ENCODE results near the gene GFOD1.

The GFOD1 gene

DNA sequence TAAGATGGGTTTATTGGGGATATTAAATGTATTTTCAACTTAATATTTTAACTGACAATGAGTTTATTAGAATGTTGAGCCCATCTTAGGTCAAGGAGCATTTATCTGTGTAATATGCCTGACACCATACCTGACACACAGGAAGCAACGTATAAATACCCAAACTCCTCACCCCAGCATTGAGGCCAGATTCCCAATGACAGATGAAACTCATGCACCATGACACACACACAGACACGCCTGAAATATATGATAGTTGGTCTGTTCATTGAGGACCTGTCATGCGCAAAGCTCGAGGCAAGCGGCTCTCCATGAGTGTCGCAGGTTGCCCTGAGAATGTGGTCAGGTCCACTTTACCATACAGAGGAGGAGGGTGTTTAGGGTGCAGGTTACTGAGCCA is 64.1 kb downstream of the GFOD1 start:
- DNase-seq (ENCODE audit: low read depth) = no peak

DNA sequence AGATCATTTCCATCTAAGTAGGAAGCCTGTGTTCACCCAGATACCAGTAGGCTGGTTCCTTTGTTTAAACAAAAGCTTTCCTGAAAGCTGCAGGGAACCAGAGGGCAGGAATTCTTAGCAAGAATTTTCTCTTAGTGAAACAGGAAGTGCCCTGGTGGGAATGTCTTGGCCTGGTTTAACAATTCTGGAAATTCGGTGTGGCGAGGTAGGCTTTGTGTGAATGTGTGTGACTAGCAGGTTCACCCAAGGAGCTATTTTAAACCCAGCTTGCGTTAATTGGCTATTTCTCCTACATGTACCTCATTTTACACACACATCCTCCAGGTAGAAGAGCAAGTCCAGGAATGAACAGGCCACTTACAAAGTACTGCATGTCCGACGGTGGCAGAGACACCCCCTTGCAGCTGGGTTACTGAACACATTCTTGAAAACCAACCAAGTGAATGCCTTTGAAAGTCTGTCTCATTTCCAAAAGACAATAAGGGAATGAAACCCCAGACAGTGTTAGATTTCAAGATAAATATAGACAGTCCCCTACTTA is 64.6 kb downstream of the GFOD1 start:
- no peak for DNase-seq (ENCODE audit: low read depth)

DNA sequence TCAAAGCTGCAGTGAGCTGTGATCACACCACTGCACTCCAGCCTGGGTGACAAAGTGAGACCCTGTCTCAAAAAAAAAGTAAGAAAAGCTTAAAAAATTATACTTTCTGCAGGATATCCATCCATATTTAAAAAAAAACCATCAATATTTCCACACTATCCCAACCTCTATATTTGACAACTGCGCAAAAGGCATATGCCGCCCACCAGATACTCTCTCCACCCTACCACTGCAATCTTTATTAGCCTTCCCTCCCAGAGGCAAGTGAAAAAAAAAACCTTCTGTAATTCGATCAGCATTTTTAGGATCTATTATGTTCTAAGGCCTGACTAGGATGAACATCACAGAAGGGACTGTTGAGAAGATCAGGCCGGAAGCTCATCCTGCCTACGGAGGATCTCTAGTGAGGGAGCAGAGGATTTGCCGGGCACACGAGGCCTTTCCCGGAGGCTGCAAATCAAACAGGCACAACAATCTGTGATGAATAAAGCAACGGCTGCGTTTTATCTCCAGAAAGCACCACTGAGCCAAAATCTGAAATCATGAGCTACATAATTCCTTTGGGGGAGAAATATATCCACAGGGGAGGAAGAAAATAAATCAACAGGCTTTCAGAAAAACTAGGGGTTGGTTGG is 65.9 kb downstream of the GFOD1 start:
- DNase-seq (ENCODE audit: low read depth) = no peak

DNA sequence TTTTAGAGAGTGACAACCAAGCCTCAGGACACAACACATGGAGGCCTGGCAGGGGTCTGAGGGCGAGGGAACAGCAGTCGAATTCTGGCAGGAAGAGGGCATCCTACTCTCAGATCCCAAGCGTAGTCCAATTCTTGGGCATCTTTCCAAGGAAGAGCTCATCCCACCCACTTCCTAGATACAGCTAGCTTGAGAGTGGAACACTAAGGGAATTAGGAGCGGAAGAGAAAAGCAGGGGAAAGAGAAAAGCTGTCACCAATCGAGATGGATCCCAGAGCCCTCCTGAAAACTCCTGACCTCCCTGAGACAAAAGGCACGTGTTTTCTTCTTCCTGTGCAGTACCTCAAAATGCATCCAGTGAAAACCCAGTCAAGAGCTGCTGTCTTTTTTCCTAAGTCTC is 67.1 kb downstream of the GFOD1 start:
- no peak for DNase-seq (ENCODE audit: low read depth)

DNA sequence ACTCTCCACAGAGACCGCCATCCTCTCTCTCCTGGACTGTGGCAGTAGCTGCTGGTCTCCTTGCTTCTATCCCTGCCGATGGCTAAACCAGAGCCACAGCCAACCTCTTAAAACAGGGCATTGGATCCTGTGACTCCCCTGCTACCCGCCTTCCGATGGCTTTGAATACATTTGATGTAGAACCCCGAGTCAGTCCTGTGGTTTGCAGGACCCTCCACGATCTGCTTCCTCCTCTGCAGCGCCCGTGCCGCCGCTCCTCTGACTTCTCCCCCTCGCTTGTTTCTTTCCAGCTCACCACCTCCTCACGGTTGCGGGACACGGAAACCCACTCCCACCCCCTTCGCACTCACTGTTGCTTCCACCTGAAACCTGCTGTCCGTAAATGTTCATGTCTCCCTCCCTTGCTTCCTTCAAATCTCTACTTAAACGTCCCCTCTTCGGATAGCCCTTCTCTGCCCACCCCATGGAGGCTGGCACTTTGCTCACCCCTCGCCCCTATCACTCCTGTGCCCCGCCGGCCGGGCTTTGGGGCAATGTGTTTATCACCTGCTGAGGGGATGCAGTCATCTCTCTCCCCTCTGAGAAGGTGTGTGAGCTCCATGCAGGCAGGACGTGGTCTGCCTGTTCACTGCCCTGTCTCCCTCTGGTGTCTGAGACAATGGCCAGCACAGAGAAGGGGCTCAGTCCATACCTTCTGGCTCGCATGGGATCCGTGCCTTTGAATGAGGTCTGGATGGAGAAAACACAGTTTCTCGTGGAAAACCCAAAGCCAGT is 67.8 kb downstream of the GFOD1 start:
- DNase-seq (ENCODE audit: low read depth) = no peak

DNA sequence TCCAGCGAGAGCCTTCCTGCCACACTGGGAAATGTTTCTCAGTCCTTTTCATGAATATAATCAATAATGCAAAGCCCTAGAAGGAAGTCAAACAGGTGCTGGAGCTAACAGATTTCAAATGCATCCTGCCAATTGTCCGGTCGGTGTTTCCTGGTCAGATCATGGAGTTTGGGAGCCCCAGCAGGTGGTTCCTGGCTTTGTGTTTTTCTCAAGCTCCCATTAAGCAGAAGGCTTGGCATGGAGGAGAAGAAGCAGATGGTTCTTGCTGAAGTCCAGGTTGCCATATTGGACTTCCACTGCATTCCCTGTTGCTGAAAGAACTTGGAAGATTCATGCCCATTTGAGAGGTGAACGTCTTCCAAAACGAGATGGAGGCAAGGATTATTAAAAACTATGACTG is 68.6 kb downstream of the GFOD1 start:
- no peak for DNase-seq (ENCODE audit: low read depth)

DNA sequence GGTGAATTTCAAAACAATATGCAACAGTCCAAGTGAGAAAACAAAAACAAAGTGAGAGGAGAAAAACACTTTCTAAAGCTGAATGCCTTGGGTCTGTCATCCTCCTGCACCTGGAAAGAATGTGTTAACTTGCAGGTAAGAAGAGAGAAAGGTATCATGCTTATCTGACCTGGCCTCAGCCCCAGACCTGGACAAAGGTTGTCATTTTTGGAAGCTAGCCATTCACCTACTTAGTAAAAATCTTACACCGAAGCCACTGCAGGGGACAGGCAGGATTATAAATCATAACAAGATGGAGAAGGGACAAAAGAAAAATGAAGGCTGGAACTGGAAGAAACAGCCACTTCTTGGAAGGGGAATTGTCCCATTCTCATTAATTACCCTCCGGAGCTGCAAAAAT is 69.4 kb downstream of the GFOD1 start:
- no peak for DNase-seq (ENCODE audit: low read depth)

DNA sequence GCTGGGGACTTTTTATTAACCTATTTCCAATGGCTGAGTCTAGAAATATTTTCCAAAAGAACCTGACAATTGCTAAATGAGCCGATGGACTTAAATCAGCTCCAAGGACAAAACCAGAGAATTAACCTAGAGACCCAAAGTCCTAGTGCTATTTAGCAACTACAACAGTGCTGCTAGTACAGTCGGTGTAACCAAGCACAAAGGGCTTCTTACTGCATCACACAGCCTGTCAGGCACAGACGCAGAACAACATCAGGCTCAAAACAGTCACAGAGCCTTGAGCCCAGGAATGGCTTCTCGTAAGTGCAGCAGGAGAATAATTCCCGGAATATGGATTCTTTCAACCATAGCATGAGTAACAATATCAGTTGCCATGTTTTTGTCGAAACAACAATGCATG is 70.0 kb downstream of the GFOD1 start:
- DNase-seq (ENCODE audit: low read depth) = no peak

DNA sequence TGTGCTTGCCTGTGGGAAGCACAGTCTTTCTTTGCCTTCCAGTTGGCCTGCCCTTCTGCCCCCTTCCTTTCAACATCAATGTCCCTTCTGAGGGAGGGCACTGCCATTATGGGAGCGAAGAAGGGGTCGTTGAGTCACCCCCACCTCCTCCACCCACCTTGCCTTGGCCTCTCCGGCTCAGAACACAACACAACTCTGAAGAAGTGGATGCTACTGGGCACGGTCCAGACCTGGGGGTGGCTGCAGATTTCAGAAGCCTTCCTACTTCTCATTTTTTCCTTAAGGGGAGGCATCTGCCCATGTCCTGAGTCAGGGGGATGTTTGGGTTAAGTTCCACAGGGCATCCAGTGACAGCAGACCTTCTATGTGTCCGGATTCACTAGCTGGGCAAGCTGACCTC is 72.1 kb downstream of the GFOD1 start:
- no peak for DNase-seq (ENCODE audit: low read depth)

DNA sequence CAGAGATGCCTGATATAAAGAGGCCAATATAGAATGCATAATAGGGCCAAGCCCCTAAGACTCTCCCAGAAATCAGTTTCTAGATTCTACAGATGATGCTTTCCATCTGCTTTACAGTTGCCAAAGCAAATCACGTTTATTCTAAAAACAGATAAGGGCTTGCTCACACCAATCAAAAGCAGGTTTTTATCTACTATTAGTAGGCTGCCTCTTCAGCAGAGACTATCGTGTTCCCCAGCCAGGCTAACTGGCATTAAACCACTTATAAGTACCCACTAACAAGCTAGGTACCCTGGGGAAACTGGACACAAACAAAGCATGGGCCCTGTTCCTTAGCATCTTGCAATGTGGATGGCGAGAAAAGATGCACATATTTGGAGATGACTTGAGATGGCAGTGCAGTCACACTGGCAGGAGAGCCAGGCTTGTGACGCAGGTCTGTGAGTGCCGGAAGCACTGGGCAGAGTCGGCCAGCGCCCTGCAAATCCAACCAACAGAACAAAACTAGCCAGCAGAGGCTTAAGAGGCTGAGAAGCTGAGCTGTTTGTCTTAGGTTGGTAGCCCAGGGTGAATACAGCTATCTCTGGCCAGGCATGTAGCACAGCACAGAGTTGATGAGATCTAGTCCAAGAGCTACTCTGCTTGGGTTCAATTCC is 73.4 kb downstream of the GFOD1 start:
- no peak for DNase-seq (ENCODE audit: low read depth)

DNA sequence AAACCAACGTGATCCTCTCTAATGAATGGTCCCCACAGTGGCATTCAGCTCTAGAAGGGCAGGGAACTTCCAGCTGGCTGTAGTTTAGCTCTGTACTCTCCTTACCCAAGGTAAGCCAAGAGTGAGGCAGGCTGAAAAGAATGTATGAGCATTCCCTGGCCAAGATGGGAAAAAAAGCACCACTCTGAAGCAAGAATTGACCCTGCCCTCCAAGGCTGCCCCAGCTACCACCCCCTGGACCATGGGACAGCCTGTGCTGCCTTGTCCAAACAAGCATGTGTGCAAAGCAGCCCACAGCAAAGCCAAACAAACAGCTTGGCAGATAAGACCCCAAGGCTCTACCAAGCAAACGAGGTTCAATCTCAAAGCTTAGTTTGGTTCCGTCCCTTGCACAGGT is 73.9 kb downstream of the GFOD1 start:
- DNase-seq (ENCODE audit: low read depth) = no peak

DNA sequence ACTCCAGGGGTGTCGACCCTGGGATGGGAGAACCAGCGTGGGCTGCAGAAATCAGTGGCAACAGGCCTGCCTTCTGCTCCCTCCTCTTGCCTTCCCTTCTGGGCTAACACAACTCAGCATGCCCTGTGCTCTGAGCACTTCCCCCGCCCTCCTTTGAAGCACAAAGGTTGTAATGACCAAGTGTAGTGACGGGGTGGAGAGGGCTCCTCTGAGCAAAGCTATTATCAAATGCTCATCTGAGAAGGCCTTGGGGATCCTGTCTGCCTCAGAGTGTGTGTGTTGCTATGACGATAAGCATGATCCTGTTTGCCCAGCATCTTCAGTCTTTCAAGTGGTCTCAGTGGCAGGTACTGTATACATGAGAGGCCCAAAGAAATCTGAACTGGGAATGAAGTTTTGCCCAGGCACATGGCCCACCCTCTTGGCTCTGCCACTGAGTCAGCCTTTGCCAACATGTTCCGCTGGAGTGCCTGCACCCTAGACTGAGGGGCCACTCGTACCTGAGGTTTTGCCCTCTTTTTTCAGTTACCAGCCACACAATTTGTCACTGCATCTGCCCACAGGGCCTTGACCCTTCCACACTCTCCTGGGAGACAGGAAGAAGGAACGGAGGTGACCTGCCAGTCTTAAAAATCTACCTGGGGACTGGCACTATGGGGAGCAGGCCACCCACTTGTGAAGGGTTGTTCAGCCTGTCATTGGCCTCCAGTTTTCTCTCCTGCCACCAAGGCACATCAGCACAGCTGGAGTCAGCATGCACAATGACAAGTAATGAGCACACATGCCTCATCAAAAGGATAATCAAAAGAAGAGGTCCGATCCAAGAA is 74.5 kb downstream of the GFOD1 start:
- DNase-seq (ENCODE audit: low read depth) = no peak

DNA sequence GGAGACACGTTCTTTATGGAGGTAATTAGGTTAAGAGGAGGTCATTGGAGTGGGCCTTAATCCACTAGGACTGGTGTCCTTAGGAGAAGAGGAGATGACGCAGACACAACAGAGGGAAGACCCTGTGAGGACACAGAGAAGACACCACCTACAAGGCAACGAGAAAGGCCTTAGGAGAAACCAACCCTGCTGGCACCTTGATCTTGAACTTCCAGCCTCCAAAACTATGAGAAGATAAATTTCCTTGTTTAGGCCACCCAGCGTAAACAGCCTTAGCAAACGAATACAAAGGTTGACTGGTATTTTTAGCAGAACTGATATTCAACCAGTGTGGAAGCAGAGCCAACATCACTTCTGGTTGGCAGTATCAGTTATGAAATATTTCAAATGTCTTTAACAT is 75.2 kb downstream of the GFOD1 start:
- no peak for DNase-seq (ENCODE audit: low read depth)

DNA sequence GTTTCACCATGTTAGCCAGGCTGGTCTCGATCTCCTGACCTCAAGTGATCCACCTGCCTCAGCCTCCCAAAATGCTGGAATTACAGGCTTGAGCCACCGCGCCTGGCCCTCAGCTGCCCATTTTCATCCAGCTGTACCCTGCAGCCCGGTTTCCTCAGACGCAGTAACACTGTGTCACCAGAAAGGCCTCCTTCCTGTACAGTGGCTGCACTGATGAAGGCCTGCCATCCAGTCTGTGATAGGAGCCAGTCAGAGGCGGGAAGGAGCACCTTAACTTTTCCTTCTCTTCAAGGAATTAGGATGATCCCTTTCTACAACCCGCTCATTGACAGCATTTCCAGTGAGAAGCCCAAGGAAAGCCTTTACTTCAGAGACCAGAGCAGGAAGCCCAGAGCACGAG is 75.9 kb downstream of the GFOD1 start:
- no peak for DNase-seq (ENCODE audit: low read depth)

DNA sequence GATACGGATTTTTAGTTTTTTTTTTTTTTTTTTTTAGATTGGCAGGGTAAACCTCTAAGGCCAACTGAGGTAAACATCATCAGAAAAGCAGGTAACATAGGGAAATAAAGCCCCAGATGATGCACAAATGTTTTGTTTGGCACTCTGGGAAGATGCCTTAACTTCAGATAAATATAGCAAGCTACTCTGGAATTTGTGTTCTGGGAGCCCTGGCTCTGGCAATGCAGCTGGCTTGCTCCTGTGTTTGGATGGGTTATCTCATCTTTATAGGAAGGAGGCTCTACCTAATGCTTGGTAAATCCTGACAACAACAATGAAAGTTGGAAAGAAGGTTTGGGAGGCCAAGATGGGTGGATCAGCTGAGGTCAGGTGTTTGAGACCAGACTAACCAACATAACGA is 77.4 kb downstream of the GFOD1 start:
- no peak for DNase-seq (ENCODE audit: low read depth)

DNA sequence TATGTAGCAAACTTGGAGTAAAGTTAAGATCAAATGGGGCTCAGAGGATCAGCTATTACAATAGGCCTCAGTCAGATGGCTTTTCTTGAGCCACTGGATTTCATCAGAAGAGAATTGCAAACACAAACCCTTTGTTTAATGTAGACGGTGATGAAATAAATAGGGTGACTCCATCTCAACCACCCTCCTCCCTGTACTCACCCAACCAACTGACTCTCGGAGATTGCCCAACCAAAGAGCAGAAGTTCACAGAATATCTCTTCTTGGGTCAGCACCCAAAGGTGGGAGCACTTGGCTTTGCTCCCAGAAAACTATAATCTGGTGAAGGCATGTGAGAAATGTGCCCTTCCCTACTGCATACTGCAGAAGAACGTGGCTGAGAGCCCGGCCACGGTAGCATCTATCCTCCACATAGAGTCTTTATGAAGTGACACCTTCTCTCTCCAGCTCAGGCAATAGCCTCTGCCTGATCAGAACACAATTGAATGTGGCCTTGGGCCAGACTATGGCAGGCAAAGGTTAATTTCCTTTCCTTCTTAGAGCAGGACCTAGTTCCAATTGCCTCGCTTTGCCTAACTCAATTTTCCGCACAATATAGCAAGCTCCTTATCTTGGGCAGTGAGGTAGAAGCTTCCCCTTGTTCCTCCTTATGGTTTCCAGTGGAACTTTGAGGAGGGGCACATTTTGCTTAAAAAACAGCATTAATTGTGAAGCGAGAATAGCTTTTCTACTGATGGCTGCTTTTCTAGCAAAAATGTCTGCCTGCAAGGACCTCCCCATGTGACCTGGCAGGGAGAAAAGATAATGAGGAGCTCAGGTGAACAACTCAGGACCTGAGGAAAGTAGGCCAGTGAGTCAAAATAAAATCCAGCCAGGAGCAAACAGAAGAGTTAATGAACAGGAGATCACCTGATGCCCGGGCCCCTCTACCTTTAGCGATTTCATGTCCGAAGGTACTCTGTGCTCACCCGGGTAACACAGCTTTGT is 79.4 kb downstream of the GFOD1 start:
- DNase-seq (ENCODE audit: low read depth) = no peak

DNA sequence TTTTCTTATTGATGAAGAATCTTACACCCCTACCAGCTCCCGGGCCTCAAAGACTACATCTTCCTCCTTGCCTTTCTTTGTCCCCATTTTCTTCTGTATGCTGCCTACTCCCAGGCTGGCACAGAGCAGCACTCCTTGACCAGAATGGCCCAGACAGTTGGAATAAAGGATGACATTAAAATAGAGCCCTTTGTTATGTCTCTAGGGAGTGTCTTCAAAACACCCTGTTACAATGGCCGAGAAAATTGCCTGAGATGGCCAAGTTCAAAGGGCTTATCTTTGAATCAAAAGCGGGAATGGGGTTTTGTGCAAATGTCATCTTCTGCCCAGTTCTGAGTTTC is 80.1 kb downstream of the GFOD1 start:
- DNase-seq (ENCODE audit: low read depth) = no peak

DNA sequence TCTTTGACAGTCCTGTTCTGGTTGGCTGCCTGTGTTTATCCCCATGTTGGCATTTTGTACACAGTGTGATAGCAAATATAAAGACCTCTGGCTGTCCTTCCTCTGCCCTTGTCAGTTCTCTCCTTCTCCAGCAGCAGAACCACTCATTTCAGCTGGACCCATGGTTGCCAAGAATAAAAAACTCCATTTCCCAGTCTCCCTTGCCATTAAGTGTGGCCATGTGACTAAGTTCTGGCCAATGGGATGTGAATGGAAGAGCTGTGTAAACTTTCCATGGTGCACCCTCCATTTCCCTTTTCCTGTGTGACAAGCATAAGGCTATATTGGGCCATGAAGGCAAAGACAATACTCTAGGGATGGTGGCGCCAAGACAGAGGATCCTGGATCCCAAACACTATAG is 80.6 kb downstream of the GFOD1 start:
- no peak for DNase-seq (ENCODE audit: low read depth)

DNA sequence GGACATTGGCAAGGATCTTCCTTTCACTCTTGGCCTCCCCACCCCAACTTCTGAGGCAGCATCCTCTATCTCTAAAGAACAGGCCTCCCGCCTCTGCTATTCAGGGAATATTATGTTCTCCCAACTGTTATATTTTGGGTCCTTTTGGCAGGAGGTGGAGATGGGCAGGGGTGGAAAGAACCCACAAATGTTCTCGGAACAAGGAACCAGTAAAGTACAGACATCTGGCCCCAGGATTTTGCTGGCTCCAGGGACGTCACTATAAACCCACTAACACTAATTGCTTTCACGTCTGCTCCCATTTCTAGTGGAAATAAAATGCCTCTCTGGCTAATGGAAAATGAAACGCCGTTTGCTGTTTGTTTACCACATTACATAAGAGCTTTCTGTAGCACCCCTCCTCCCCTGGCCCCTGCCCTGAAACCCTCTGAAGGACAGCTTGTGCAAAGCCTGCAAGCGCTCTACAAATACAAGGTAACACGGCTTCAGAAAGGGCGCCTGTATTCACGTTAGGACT is 81.4 kb downstream of the GFOD1 start:
- no peak for DNase-seq (ENCODE audit: low read depth)

DNA sequence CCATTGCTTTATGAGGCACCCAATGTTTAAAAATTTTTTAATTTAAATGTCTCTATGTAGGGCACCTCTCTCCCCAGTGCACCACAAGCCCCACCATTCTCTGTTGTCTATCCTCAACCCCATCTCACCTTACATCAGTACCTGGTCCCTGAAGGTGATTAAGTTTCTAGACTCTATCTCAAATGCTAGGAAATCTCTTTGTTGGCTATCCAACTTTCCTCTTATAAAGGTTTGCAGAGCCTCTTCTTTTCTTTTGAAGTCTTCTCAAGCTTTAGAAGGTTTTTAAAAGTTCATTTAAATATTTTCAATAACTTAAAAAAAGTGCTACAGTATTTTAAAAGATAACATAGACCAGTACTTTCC is 82.5 kb downstream of the GFOD1 start:
- no peak for DNase-seq (ENCODE audit: low read depth)

DNA sequence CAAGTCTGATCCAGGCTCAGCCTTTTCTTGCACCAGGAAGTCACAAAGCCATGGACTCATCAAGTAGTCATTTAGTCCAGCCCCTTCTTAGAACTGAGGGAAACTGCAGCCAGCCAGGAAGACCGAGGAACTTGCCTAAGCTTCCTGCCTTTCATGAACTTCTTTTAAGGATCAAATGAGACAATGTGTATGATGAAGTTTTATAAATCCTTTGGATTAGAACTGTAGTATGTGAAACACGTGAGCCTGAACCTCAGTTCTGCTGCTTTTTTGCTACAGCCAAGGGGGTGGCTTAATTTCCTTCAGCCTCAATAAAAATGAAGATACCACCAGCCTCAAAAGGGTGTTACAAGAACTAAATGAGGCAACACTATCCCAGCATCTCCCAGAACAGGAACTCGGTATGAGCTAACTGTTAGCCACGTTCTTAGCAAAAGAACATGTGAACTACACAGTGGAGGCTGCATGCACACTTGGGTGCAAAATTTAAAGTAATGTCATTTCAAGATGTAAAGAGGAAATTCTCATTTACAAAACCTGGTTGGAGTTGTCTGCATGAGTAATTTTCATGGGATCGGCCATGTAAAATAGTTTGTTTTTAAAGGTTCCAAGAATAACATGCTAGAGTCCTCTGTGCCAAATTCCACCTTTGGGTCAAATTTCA is 83.0 kb downstream of the GFOD1 start:
- no peak for DNase-seq (ENCODE audit: low read depth)
